T-helper 17 cell (primary cell): ENCODE data around the gene SLC25A41. TPM values are rescaled to one million over a fixed set of nuclear protein-coding genes. Genes with fewer than 3 reads are reported as not detected.

Experiments used
- ATAC-seq: fragments of 150-1000 bp; cut with Tn5 transposase; 2 replicates; pipeline ENCODE4 v1.10.0; 2021; ENCODE audit warnings: mild to moderate bottlenecking, moderate library complexity
- DNase-seq, 3 donors: peaks; one replicate each; pipeline versions ENCODE4 v3.0.0 to v3.0.0-alpha.2; 2020 to 2021
- H3K9me3 ChIP-seq: one replicate; pipeline ENCODE4 v1.7.0; 2013; ENCODE audit warnings: low read length, mild to moderate bottlenecking; ENCODE audit not compliant: control insufficient read depth, poor library complexity, severe bottlenecking
- H3K27ac Mint-ChIP-seq: one replicate; pipeline ENCODE4 v1.8.0; 2022; ENCODE audit warnings: mild to moderate bottlenecking, moderate library complexity, mixed read lengths
- H3K27me3 Mint-ChIP-seq: one replicate; pipeline ENCODE4 v1.8.0; 2022; ENCODE audit warnings: mixed read lengths
- H3K36me3 Mint-ChIP-seq: one replicate; pipeline ENCODE4 v1.8.0; 2022; ENCODE audit warnings: low read depth, mixed read lengths
- H3K4me1 Mint-ChIP-seq: one replicate; pipeline ENCODE4 v1.8.0; 2022; ENCODE audit warnings: mild to moderate bottlenecking, mixed read lengths
- H3K4me3 Mint-ChIP-seq: one replicate; pipeline ENCODE4 v1.8.0; 2022; ENCODE audit warnings: mild to moderate bottlenecking, moderate library complexity, mixed read lengths
- total RNA-seq, 4 donors: library from RNA in 2 of 4; stranded (reverse) in 2 of 4; gene quantifications; one replicate each; pipeline ENCODE4 v1.2.3 and lab custom pipeline; 2022 to 2026

The SLC25A41 gene
- total RNA-seq, 2 donors from 2014 or later = not detected

GRCh38 chr19:6416658-6417405 lies 16.7 kb downstream of the SLC25A41 start:
- H3K27me3 Mint-ChIP-seq = no peaks in the 10 kb centered on the region
- DNase-seq (no peak), ATAC-seq (no peak)
- no peak overlapping the region for H3K4me3 Mint-ChIP-seq
- peak overlapping the region; percentile 16 for H3K27ac Mint-ChIP-seq
- no peaks in the 10 kb centered on the region for H3K9me3 ChIP-seq
- H3K4me1 Mint-ChIP-seq = peaks cover 4% of the 10 kb centered on the region
- peaks cover 2% of the 10 kb centered on the region for H3K36me3 Mint-ChIP-seq

- no peaks in the 10 kb centered on the region for H3K27me3 Mint-ChIP-seq
- no peaks in the 10 kb centered on the region for H3K9me3 ChIP-seq
- H3K27ac Mint-ChIP-seq = no peak overlapping the region
- DNase-seq (no peak), ATAC-seq (no peak)
- peaks cover 2% of the 10 kb centered on the region for H3K36me3 Mint-ChIP-seq
- no peak overlapping the region for H3K4me3 Mint-ChIP-seq
- H3K4me1 Mint-ChIP-seq = no peaks in the 10 kb centered on the region
Measured at GRCh38 chr19:6415591-6416190, 17.9 kb downstream of the SLC25A41 start.

GRCh38 chr19:6414793-6415590 lies 18.6 kb downstream of the SLC25A41 start:
- no peaks in the 10 kb centered on the region for H3K9me3 ChIP-seq
- Mint-ChIP-seq H3K27ac (no peak overlapping the region), H3K36me3 (peaks cover 2% of the 10 kb centered on the region), H3K4me1 (no peaks in the 10 kb centered on the region), H3K4me3 (no peak overlapping the region), H3K27me3 (no peaks in the 10 kb centered on the region)
- peak; percentile 9 for ATAC-seq
- DNase-seq = no peak

- DNase-seq = no peak
- H3K9me3 ChIP-seq = no peaks in the 10 kb centered on the region
- H3K4me3 Mint-ChIP-seq = no peak overlapping the region
- no peaks in the 10 kb centered on the region for H3K27me3 Mint-ChIP-seq
- H3K4me1 Mint-ChIP-seq = no peaks in the 10 kb centered on the region
- ATAC-seq = no peak
- H3K36me3 Mint-ChIP-seq = peaks cover 2% of the 10 kb centered on the region
- H3K27ac Mint-ChIP-seq = no peak overlapping the region
Measured at GRCh38 chr19:6413721-6414643, 19.6 kb downstream of the SLC25A41 start.

- DNase-seq = no peak
- no peak overlapping the region for H3K27ac Mint-ChIP-seq
- H3K4me1 Mint-ChIP-seq = no peaks in the 10 kb centered on the region
- no peak for ATAC-seq
- H3K36me3 Mint-ChIP-seq = peaks cover 2% of the 10 kb centered on the region
- H3K4me3 Mint-ChIP-seq = no peak overlapping the region
- H3K27me3 Mint-ChIP-seq = no peaks in the 10 kb centered on the region
- no peaks in the 10 kb centered on the region for H3K9me3 ChIP-seq
Measured at GRCh38 chr19:6413291-6413690, 20.3 kb downstream of the SLC25A41 start.

GRCh38 chr19:6412447-6413091 lies 21.0 kb downstream of the SLC25A41 start:
- ATAC-seq = peak; percentile 74
- Mint-ChIP-seq H3K4me1 (no peaks in the 10 kb centered on the region), H3K27me3 (no peaks in the 10 kb centered on the region), H3K4me3 (no peak overlapping the region), H3K36me3 (peaks cover 2% of the 10 kb centered on the region), H3K27ac (peak overlapping the region; percentile 24)
- peak in 1 of 3 donors; percentile 44 for DNase-seq
- no peaks in the 10 kb centered on the region for H3K9me3 ChIP-seq

- Mint-ChIP-seq H3K27ac (peak overlapping the region; percentile 24), H3K36me3 (peaks cover 2% of the 10 kb centered on the region), H3K4me1 (no peaks in the 10 kb centered on the region), H3K27me3 (no peaks in the 10 kb centered on the region), H3K4me3 (no peak overlapping the region)
- DNase-seq (no peak), ATAC-seq (peak; percentile 11)
- H3K9me3 ChIP-seq = no peaks in the 10 kb centered on the region
Measured at GRCh38 chr19:6412061-6412446, 21.5 kb downstream of the SLC25A41 start.

- Mint-ChIP-seq H3K27ac (no peak overlapping the region), H3K4me1 (no peaks in the 10 kb centered on the region), H3K4me3 (no peak overlapping the region), H3K36me3 (no peaks in the 10 kb centered on the region), H3K27me3 (no peaks in the 10 kb centered on the region)
- no peak for DNase-seq
- no peak for ATAC-seq
- no peaks in the 10 kb centered on the region for H3K9me3 ChIP-seq
Measured at GRCh38 chr19:6409346-6409745, 24.2 kb downstream of the SLC25A41 start.

GRCh38 chr19:6406401-6406800 lies 27.2 kb downstream of the SLC25A41 start:
- H3K27me3 Mint-ChIP-seq = no peaks in the 10 kb centered on the region
- DNase-seq (no peak), ATAC-seq (no peak)
- H3K9me3 ChIP-seq = no peaks in the 10 kb centered on the region
- H3K4me3 Mint-ChIP-seq = no peak overlapping the region
- peak overlapping the region; percentile 77 for H3K27ac Mint-ChIP-seq
- H3K4me1 Mint-ChIP-seq = peaks cover 2% of the 10 kb centered on the region
- H3K36me3 Mint-ChIP-seq = no peaks in the 10 kb centered on the region

GRCh38 chr19:6402837-6403608 lies 30.5 kb downstream of the SLC25A41 start:
- H3K27ac Mint-ChIP-seq = no peak overlapping the region
- no peaks in the 10 kb centered on the region for H3K27me3 Mint-ChIP-seq
- no peaks in the 10 kb centered on the region for H3K36me3 Mint-ChIP-seq
- ATAC-seq = no peak
- no peak overlapping the region for H3K4me3 Mint-ChIP-seq
- H3K4me1 Mint-ChIP-seq = peaks cover 2% of the 10 kb centered on the region
- DNase-seq = no peak
- H3K9me3 ChIP-seq = no peaks in the 10 kb centered on the region

GRCh38 chr19:6402058-6402457 lies 31.5 kb downstream of the SLC25A41 start:
- H3K27me3 Mint-ChIP-seq = no peaks in the 10 kb centered on the region
- H3K36me3 Mint-ChIP-seq = no peaks in the 10 kb centered on the region
- DNase-seq (no peak), ATAC-seq (no peak)
- H3K27ac Mint-ChIP-seq = no peak overlapping the region
- no peak overlapping the region for H3K4me3 Mint-ChIP-seq
- H3K4me1 Mint-ChIP-seq = peaks cover 2% of the 10 kb centered on the region
- H3K9me3 ChIP-seq = no peaks in the 10 kb centered on the region
